ENCODE data around the gene MAP3K19. TPM values are rescaled to one million over a fixed set of nuclear protein-coding genes. Genes with fewer than 3 reads are reported as not detected.
A peak's percentile ranks its signal among the peaks of the same experiment; 100 is the strongest.
"Not testable (repeated sequence)": the region's sequence is repeated elsewhere in the genome, so short reads cannot be mapped to it uniquely, and the experiment has no call there.

Gene MAP3K19
- total RNA-seq, 1 donor from 2014 or later = not detected

- TF ChIP-seq CTCF (IDR thresholded peaks at IDR 0.05; ENCODE audit: unreplicated experiment) = no peak
- Mint-ChIP-seq H3K4me3 (ENCODE audit: unreplicated experiment) (no peak overlapping the region), H3K36me3 (ENCODE audit: low read depth, unreplicated experiment) (peaks cover 15% of the 10 kb centered on the region), H3K27ac (ENCODE audit: unreplicated experiment) (no peak overlapping the region), H3K27me3 (ENCODE audit: unreplicated experiment) (peaks cover 9% of the 10 kb centered on the region), H3K4me1 (ENCODE audit: unreplicated experiment) (peaks cover 6% of the 10 kb centered on the region), H3K9me3 (ENCODE audit: unreplicated experiment) (peaks cover 7% of the 10 kb centered on the region)
- no peak for DNase-seq (ENCODE audit: low spot score)
These were observed 66.6 kb downstream of the MAP3K19 start for GRCh38 chr2:134980639-134981038.

GRCh38 chr2:134979221-134979620, 68.0 kb downstream of the MAP3K19 start:
- Mint-ChIP-seq H3K27ac (ENCODE audit: unreplicated experiment) (no peak overlapping the region), H3K4me3 (ENCODE audit: unreplicated experiment) (no peak overlapping the region), H3K36me3 (ENCODE audit: low read depth, unreplicated experiment) (peaks cover 21% of the 10 kb centered on the region), H3K9me3 (ENCODE audit: unreplicated experiment) (peaks cover 6% of the 10 kb centered on the region), H3K27me3 (ENCODE audit: unreplicated experiment) (peaks cover 10% of the 10 kb centered on the region), H3K4me1 (ENCODE audit: unreplicated experiment) (peaks cover 6% of the 10 kb centered on the region)
- DNase-seq (ENCODE audit: low spot score) = no peak
- no peak for TF ChIP-seq CTCF (IDR thresholded peaks at IDR 0.05; ENCODE audit: unreplicated experiment)

GRCh38 chr2:134977104-134977503, 70.1 kb downstream of the MAP3K19 start:
- H3K4me3 Mint-ChIP-seq (ENCODE audit: unreplicated experiment); DNase-seq (ENCODE audit: low spot score); H3K27ac Mint-ChIP-seq (ENCODE audit: unreplicated experiment); H3K4me1 Mint-ChIP-seq (ENCODE audit: unreplicated experiment); H3K9me3 Mint-ChIP-seq (ENCODE audit: unreplicated experiment); H3K27me3 Mint-ChIP-seq (ENCODE audit: unreplicated experiment): not testable (repeated sequence)
- H3K36me3 Mint-ChIP-seq (ENCODE audit: low read depth, unreplicated experiment) = peaks cover 17% of the 10 kb centered on the region

- Mint-ChIP-seq H3K4me1 (ENCODE audit: unreplicated experiment) (peaks cover 6% of the 10 kb centered on the region), H3K27ac (ENCODE audit: unreplicated experiment) (peak overlapping the region; percentile 74), H3K36me3 (ENCODE audit: low read depth, unreplicated experiment) (peaks cover 17% of the 10 kb centered on the region), H3K9me3 (ENCODE audit: unreplicated experiment) (no peaks in the 10 kb centered on the region), H3K27me3 (ENCODE audit: unreplicated experiment) (peaks cover 7% of the 10 kb centered on the region), H3K4me3 (ENCODE audit: unreplicated experiment) (no peak overlapping the region)
- no peak for TF ChIP-seq CTCF (IDR thresholded peaks at IDR 0.05; ENCODE audit: unreplicated experiment)
- DNase-seq (ENCODE audit: low spot score) = no peak
These were observed 71.1 kb downstream of the MAP3K19 start for GRCh38 chr2:134976074-134976702.

GRCh38 chr2:134975281-134976009, 71.8 kb downstream of the MAP3K19 start:
- DNase-seq (ENCODE audit: low spot score) = no peak
- Mint-ChIP-seq H3K4me1 (ENCODE audit: unreplicated experiment) (peaks cover 6% of the 10 kb centered on the region), H3K27ac (ENCODE audit: unreplicated experiment) (no peak overlapping the region), H3K9me3 (ENCODE audit: unreplicated experiment) (no peaks in the 10 kb centered on the region), H3K36me3 (ENCODE audit: low read depth, unreplicated experiment) (peaks cover 17% of the 10 kb centered on the region), H3K27me3 (ENCODE audit: unreplicated experiment) (peaks cover 7% of the 10 kb centered on the region), H3K4me3 (ENCODE audit: unreplicated experiment) (no peak overlapping the region)
- no peak for TF ChIP-seq CTCF (IDR thresholded peaks at IDR 0.05; ENCODE audit: unreplicated experiment)

Measured in endothelial cell (in vitro differentiated cells).